Ectodermal cell (in vitro differentiated cells): ENCODE measurements around the gene TKTL2.

Source experiments
- H3K27ac ChIP-seq: 2 replicates; pipeline ENCODE4 v1.7.0; 2013; ENCODE audit warnings: mild to moderate bottlenecking, low read depth, low read length; ENCODE audit not compliant: insufficient read depth, poor library complexity, severe bottlenecking
- H3K27me3 ChIP-seq: 2 replicates; pipeline ENCODE4 v1.7.0; 2013; ENCODE audit warnings: mild to moderate bottlenecking, low read length; ENCODE audit not compliant: insufficient read depth, control insufficient read depth, poor library complexity, severe bottlenecking
- H3K36me3 ChIP-seq: one replicate; pipeline ENCODE4 v1.7.0; 2013; ENCODE audit warnings: low read length; ENCODE audit not compliant: control insufficient read depth, insufficient read depth
- H3K4me1 ChIP-seq: one replicate; pipeline ENCODE4 v1.7.0; 2013; ENCODE audit warnings: low read length; ENCODE audit not compliant: control insufficient read depth, insufficient read depth
- H3K4me3 ChIP-seq: 2 replicates; pipeline ENCODE4 v1.7.0; 2013; ENCODE audit warnings: low read depth, low read length, control low read depth; ENCODE audit not compliant: insufficient read depth
- H3K9me3 ChIP-seq: 2 replicates; pipeline ENCODE4 v1.7.0; 2013; ENCODE audit warnings: mild to moderate bottlenecking, low read length, moderate library complexity; ENCODE audit not compliant: control insufficient read depth
- WGBS, 2 experiments: methylation state at CpG; one replicate each; pipeline ENCODE4 v1.1.7; 2013; ENCODE audit warnings: missing lambda C conversion rate in 2 of 2; 5-methylcytosine and 5-hydroxymethylcytosine counted together

Gene TKTL2

DNA sequence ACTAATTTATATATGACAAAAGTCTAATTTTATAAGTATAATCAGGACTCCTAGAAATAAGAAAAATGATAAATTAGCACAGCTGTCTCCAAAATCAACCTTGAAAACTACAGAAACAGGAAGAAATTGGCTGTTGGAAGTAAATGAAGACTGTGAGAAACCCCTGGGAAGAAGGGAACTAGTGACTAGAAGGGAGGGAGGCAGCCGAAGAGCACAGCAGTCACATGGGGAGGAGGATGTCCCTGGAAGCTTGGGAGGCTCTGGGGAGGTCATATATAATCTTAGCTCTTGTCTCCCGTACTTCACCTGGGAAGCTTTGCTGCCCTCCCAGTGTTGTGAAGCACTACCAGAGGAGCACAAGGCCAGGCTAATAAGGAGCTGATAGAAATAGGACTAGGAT lies 12.0 kb upstream of the TKTL2 start:
- Histone ChIP-seq H3K27ac (no peak overlapping the region), H3K4me1 (no peaks in the 10 kb centered on the region), H3K9me3 (no peaks in the 10 kb centered on the region), H3K36me3 (no peaks in the 10 kb centered on the region), H3K27me3 (no peaks in the 10 kb centered on the region), H3K4me3 (no peak overlapping the region)
- 81 to 83% methylated on average over 2 of the region's 2 CpGs for WGBS, 2 experiments

DNA sequence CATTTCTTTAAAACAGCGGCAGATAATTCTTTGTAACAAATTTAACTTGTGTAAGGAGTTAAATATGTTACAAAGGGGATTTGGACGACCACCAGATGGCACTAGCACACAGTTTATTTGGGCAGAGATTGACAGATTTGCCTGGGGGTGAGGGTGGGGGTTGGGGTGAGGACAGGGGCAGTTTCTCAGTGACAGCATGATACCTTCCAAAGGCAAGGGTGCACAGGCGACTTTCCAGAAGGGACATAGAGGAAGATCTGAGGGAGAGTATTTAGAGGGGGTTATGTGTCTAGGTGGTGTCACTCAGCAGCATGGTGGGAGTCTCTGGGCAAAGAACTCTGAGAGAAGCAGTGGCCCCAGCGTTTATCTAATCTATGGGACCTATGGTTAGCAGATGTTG lies 11.4 kb upstream of the TKTL2 start:
- Histone ChIP-seq H3K9me3 (no peaks in the 10 kb centered on the region), H3K36me3 (no peaks in the 10 kb centered on the region), H3K27me3 (no peaks in the 10 kb centered on the region), H3K4me3 (no peak overlapping the region), H3K27ac (no peak overlapping the region), H3K4me1 (no peaks in the 10 kb centered on the region)
- WGBS, 2 experiments: 23 to 33% methylated on average over 3 to 4 of the region's 4 CpGs

DNA sequence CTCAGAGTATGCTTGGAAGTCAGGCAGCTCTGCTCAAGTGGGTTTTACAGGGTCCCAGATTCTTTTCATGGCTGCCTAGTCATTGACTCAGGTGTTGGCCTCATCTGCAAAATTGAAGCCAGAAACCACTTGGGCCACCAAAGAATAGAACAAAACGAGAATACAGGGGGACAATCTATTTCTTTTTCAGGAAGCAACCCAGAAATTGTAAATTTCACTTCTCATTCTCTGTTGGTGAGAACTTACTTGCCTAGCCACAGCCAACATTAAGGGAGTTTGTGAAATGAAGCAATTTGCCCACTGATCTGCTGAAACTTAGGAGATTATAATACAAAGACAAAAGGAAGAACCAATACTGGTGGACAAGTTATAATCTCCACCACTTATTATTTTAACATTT lies 8.6 kb upstream of the TKTL2 start:
- Histone ChIP-seq H3K36me3 (no peaks in the 10 kb centered on the region), H3K9me3 (no peaks in the 10 kb centered on the region), H3K27me3 (no peaks in the 10 kb centered on the region), H3K4me1 (no peaks in the 10 kb centered on the region), H3K4me3 (no peak overlapping the region), H3K27ac (no peak overlapping the region)
- 91% methylated on average over 1 of the region's 1 CpG for WGBS, 2 experiments

DNA sequence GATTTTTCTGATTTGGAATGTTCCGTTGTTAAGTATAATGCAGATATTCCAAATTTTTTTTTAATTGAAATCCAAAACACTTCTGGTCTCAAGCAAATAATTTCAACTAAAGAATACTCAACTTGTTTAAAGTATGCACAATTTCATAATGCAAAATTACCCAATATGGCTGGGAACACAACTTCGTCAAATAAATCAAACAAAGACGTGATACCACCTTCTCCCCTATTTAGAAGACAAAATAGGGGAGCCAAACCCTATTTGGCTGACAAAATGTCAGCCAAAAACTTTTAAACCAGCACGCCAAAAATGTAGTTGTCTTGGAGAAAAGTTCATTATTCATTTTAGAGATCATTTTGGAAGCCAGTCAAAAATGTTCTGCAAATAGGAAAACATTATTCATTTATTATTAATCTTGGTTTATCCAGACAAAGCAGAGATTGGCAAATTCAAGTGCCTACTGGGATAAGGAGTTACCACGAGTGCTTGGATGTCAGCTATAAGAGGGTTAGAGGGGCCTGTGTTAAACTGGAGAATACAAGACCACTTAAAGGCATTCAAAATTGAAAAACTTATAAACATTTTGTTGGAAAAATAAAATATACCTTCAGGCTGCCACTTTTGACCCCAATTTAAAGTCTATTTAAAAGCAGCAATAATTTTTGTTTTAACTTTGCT lies 3.3 kb upstream of the TKTL2 start:
- Histone ChIP-seq H3K27me3 (no peaks in the 10 kb centered on the region), H3K4me3 (no peak overlapping the region), H3K36me3 (no peaks in the 10 kb centered on the region), H3K27ac (no peak overlapping the region), H3K9me3 (no peaks in the 10 kb centered on the region), H3K4me1 (no peaks in the 10 kb centered on the region)
- 89 to 94% methylated on average over 4 to 5 of the region's 5 CpGs for WGBS, 2 experiments

DNA sequence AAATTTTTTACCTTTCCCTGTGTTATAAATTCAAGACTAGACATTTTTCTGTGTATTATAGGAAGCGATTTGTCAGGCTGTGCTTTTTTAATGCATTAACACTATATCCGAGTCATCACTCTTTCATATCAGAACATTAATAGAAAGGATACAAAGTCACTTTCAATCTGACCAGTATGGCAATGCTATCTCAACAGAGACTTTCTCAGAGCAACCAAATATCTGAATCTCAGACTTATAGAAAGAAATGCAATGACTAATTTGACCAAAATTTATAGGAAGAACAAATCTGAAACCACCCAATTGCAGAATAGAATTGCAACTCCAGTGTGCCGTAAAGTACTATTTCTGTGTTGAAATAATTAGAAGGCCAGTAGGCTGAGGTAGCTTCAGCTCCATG lies 473 bp upstream of the TKTL2 start:
- no peaks in the 10 kb centered on the region for H3K27me3 ChIP-seq
- no peaks in the 10 kb centered on the region for H3K9me3 ChIP-seq
- WGBS, 2 experiments: 94 to 98% methylated on average over 2 to 3 of the region's 3 CpGs

DNA sequence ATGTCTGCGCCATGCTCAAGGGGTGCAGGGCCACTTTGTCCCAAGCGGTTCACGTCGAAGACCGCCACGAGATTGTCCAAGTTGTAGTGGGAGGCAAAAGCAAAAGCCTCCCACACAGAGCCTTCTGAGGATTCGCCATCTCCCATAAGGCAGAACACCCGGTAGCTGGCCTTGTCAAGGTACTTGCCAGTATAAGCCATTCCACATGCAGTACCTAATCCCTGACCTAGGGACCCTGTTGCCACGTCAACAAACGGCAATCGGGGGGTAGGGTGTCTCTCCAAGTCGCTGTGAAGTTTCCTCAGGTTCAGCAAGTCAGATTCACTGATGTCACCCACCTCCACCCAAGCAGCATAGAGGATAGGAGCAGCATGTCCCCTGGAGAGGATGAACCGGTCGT lies 424 bp downstream of the TKTL2 start:
- no peaks in the 10 kb centered on the region for H3K4me1 ChIP-seq
- 95% methylated on average over 14 of the region's 14 CpGs for WGBS, 2 experiments
- no peaks in the 10 kb centered on the region for H3K36me3 ChIP-seq
- H3K27ac ChIP-seq: no peak overlapping the region
- no peaks in the 10 kb centered on the region for H3K9me3 ChIP-seq
- H3K27me3 ChIP-seq: no peaks in the 10 kb centered on the region
- H3K4me3 ChIP-seq: no peak overlapping the region

More for the DNA sequence above, 473 bp upstream of the TKTL2 start:
- Histone ChIP-seq H3K4me1 (no peaks in the 10 kb centered on the region), H3K27ac (no peak overlapping the region), H3K4me3 (no peak overlapping the region), H3K36me3 (no peaks in the 10 kb centered on the region)

DNA sequence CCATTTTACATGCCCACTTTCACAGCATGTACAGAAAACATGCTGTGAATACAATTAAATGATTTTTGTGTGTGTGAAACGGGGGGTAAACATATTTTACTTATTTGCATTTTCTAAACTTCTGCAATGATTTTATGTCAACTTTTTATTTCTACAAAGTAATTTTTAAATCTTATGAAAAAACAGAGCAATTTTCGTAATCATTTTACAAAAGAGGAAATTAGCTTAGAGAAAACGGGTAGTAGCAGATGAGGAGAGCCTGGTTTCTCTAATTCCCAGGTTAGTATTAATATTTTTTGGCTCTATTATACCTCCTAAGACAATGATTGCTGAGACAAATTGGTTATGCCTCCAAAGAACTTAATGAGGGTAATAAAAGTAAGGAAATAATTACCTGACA lies 3.2 kb downstream of the TKTL2 start:
- Histone ChIP-seq H3K36me3 (no peaks in the 10 kb centered on the region), H3K4me1 (no peaks in the 10 kb centered on the region), H3K27me3 (no peaks in the 10 kb centered on the region), H3K4me3 (no peak overlapping the region), H3K9me3 (no peaks in the 10 kb centered on the region), H3K27ac (no peak overlapping the region)
- 84% methylated on average over 2 of the region's 3 CpGs; no CpG with 5 or more reads in 1 of the 2 experiments for WGBS, 2 experiments

DNA sequence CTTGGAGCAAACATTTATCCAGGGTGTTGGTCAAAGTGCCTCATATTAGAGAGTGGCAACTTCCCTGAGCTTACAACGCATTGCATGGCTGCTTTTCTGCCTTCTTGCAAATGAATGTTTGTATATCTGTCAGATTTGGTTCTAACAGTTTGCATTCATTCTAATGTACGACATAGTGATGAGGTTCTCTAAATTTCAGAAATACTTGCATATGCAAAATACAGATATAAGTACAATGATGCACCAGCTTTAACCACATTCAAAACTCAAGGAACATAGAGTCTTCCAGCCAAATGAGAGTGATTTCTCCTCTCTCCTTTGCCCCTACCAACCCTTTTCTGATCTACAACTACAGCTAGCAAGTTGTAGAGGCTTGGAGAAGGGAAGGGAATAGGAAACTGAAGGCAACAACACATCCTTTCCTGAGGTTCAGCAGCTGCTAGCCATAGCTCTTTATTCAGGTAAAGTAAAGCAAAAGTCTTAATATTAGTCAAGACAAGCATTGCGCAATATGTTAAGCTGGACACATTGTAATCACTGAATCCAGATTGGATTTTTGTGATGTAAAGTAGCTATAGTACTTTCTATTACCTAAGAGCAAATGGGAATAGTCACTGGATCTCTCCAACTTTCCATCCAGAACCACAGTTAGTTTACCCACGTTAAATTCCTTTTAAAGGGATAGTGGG lies 6.3 kb downstream of the TKTL2 start:
- Histone ChIP-seq H3K27me3 (no peaks in the 10 kb centered on the region), H3K36me3 (no peaks in the 10 kb centered on the region), H3K4me1 (no peaks in the 10 kb centered on the region), H3K9me3 (no peaks in the 10 kb centered on the region), H3K4me3 (no peak overlapping the region), H3K27ac (no peak overlapping the region)
- WGBS, 2 experiments: 100% methylated on average over 2 to 3 of the region's 4 CpGs

DNA sequence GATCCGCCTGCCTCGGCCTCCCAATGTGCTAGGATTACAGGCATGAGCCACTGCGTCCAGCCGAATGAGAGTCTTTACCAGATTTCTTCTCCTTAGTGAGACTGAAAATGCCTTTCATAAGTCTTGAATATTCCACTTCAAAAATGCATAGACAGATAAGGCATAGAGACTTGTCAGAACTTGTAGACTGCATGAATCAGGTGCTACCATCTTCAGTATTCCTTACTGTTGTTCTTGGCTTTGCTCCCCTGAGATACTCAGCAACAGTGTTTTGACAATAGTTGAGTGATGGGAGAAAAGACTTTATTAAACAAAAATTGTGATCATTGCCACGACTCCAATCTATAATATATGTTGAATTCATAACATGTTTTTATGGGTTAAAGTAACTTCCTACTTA lies 11.0 kb downstream of the TKTL2 start:
- no peak overlapping the region for H3K27ac ChIP-seq
- H3K9me3 ChIP-seq: no peaks in the 10 kb centered on the region
- 92 to 93% methylated on average over 4 of the region's 5 CpGs for WGBS, 2 experiments
- H3K27me3 ChIP-seq: no peaks in the 10 kb centered on the region
- H3K4me3 ChIP-seq: no peak overlapping the region
- H3K4me1 ChIP-seq: no peaks in the 10 kb centered on the region
- no peaks in the 10 kb centered on the region for H3K36me3 ChIP-seq

DNA sequence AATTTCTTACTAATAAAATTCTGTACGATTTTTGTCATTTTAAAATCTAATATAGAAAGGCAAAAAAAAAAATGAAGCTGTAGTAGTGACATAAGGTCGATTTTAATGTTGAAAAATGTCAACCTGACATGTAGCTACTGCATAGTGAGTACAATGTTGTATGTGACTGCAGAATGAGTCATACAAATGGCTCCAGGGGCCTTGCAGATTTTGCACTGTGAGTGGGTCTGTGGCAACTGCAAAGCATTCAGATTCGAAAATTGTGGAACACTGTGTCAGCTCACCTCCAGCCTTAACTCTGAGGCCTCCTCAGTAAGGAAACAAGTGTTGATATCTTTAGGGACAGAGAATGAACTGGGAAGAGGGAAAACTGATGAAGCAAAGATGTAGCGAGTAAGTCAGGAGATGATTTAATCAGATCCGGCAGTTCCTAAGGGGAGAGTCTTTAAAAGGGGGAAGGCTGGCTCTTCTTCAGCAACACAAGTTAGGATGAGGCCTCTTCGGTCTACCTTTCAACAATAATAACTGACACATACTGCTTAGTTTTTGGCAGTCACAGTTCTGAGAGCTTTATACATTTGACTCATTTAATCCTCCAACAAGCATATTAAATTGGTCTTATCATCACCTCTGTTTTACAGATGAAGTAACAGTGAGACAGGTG lies 24.9 kb downstream of the TKTL2 start:
- H3K27me3 ChIP-seq: no peaks in the 10 kb centered on the region
- no peak overlapping the region for H3K4me3 ChIP-seq
- no peaks in the 10 kb centered on the region for H3K9me3 ChIP-seq
- H3K27ac ChIP-seq: no peak overlapping the region
- no peaks in the 10 kb centered on the region for H3K36me3 ChIP-seq
- no peaks in the 10 kb centered on the region for H3K4me1 ChIP-seq
- WGBS, 2 experiments: 81 to 84% methylated on average over 6 of the region's 6 CpGs
